ENCODE results near the gene UBASH3A. TPM values are rescaled to one million over a fixed set of nuclear protein-coding genes. Genes with fewer than 3 reads are reported as not detected.

The UBASH3A gene
- total RNA-seq, 1 experiment from 2014 or later = 0.07 TPM

DNA sequence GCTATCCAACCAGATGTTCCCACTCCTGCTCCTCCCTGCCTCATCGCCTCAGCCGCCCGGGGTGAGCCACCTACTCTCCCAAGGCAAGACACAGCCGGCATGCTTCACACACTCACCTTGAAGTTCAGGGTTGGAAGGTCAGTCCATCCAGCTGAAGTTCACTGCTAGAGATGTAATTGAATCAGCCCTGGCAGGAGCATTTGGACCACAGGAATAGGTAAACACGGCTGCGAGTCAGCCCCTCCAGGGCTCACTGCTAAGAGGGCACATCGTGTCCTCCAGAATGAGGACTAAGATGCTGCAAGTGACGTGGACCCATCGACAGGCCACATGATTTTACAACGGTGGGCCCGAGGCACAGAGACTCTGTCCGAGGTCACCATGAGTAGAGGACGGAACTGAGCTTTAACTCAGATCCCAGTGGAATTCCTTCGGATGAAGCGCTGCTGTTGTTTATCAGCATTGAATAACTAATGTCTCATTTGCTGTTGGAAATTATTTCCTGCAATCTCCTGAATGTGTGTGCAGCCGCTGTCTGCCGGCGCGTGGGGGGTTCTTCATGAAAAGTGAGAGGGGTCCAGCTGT lies 50.4 kb downstream of the UBASH3A start:
- ATAC-seq (no peak), DNase-seq (ENCODE audit: low read depth, low spot score) (no peak)
- BruUV-seq (replicated peaks) = no TSS peak
- Histone ChIP-seq H2AFZ (ENCODE audit: low read depth, low read length, poor library complexity, severe bottlenecking) (no peak overlapping the region), H3K9ac (ENCODE audit: low read length) (no peak overlapping the region), H3K9me2 (ENCODE audit: insufficient read depth) (no peaks in the 10 kb centered on the region), H3K9me3 (ENCODE audit: control insufficient read depth in 1 of 2, insufficient read depth in 1 of 2, low read depth in 1 of 2, low read length in 2 of 2) (no peaks in the 10 kb centered on the region), H4K20me1 (ENCODE audit: insufficient read depth) (no peaks in the 10 kb centered on the region), H3K79me2 (ENCODE audit: insufficient read depth, low read length) (no peaks in the 10 kb centered on the region), H3K4me2 (ENCODE audit: low read length) (no peak overlapping the region), H3K27ac (ENCODE audit: low read depth, low read length) (no peak overlapping the region), H3K4me3 (replicated peaks in 1 of 2; ENCODE audit: low read depth in 1 of 2, low read length in 2 of 2) (no peak overlapping the region), H3K36me3 (ENCODE audit: control insufficient read depth in 1 of 2, insufficient read depth in 2 of 2, low read length in 2 of 2) (no peaks in the 10 kb centered on the region), H3K27me3 (ENCODE audit: insufficient read depth, low read length) (no peaks in the 10 kb centered on the region), H3K4me1 (ENCODE audit: control insufficient read depth in 1 of 2, insufficient read depth in 2 of 2, low read length in 2 of 2) (peaks cover 6 to 13% of the 10 kb centered on the region in 2 experiments)
- ChIA-PET CTCF (no interaction called here), RAD21 (ENCODE audit: low non-redundant PET in 1 of 2, low total read pairs in 2 of 2, uncharacterized antibody in 2 of 2, unreplicated experiment in 2 of 2) (no interaction called here), POLR2A (no interaction called here)
- TF ChIP-seq EZH2 (IDR thresholded peaks at IDR 0.05) = no peak
- TF ChIP-seq SIN3A (IDR thresholded peaks at IDR 0.05; ENCODE audit: low read depth) = no peak
- TF ChIP-seq YY1 (IDR thresholded peaks at IDR 0.05; ENCODE audit: extremely low read depth, insufficient replicate concordance, low read depth, low read length) = no peak
- no peak for TF ChIP-seq RAD21 (IDR thresholded peaks at IDR 0.05; ENCODE audit: low read depth)
- TF ChIP-seq, protein P1, sequence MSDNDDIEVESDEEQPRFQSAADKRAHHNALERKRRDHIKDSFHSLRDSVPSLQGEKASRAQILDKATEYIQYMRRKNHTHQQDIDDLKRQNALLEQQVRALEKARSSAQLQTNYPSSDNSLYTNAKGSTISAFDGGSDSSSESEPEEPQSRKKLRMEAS (IDR thresholded peaks at IDR 0.05) = no peak
- no peak for TF ChIP-seq CBX3 (IDR thresholded peaks at IDR 0.05; ENCODE audit: low read depth)
- intact Hi-C loops (cut with micrococcal nuclease) = loop anchor here (5.0 to 10.0 kb wide), 3 partner anchors 63 to 119 kb away; no protein-coding TSS in a partner anchor

DNA sequence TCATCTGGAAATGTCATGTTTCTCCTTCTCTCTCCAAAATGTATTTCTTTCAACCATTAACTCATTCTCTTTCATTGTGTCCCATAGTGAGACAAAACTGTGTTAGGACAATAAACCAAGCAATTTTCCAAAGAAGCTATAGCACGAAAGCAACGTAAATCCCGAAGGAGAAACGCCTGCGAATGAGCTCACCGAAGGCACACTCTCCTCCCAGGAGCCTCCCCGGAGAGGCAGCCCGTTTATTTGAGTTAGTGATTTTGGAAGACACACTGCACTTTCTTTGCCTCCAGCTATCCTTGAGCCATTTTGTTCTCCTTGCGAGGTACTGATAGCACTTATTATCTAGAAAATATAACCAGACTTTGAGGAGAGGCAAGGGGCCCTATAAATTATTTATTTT lies 51.1 kb downstream of the UBASH3A start:
- intact Hi-C loops (cut with micrococcal nuclease) = loop anchor here (5.0 to 10.0 kb wide), 3 partner anchors 63 to 120 kb away; no protein-coding TSS in a partner anchor
- H3K4me2 ChIP-seq (ENCODE audit: low read length) = no peak overlapping the region

More for the DNA sequence above, 51.1 kb downstream of the UBASH3A start:
- no peak overlapping the region for H3K9ac ChIP-seq (ENCODE audit: low read length)
- peaks cover 6 to 9% of the 10 kb centered on the region in 2 experiments for H3K4me1 ChIP-seq (ENCODE audit: control insufficient read depth in 1 of 2, insufficient read depth in 2 of 2, low read length in 2 of 2)
- no peak overlapping the region for H3K4me3 ChIP-seq (replicated peaks in 1 of 2; ENCODE audit: low read depth in 1 of 2, low read length in 2 of 2)
- CTCF ChIA-PET = no interaction called here
- TF ChIP-seq CEBPB (IDR thresholded peaks at IDR 0.05; ENCODE audit: low read depth) (no peak), ELF1 (IDR thresholded peaks at IDR 0.05; ENCODE audit: borderline replicate concordance, low read depth) (no peak), ZFX (IDR thresholded peaks at IDR 0.05) (no peak), EZH2 (IDR thresholded peaks at IDR 0.05) (no peak), FOSL1 (IDR thresholded peaks at IDR 0.05; ENCODE audit: low read depth) (no peak), POLR2AphosphoS5 (IDR thresholded peaks at IDR 0.05; ENCODE audit: low read depth, low read length) (no peak), SP1 (IDR thresholded peaks at IDR 0.05; ENCODE audit: low read depth) (no peak)
- TF ChIP-seq, protein P2, sequence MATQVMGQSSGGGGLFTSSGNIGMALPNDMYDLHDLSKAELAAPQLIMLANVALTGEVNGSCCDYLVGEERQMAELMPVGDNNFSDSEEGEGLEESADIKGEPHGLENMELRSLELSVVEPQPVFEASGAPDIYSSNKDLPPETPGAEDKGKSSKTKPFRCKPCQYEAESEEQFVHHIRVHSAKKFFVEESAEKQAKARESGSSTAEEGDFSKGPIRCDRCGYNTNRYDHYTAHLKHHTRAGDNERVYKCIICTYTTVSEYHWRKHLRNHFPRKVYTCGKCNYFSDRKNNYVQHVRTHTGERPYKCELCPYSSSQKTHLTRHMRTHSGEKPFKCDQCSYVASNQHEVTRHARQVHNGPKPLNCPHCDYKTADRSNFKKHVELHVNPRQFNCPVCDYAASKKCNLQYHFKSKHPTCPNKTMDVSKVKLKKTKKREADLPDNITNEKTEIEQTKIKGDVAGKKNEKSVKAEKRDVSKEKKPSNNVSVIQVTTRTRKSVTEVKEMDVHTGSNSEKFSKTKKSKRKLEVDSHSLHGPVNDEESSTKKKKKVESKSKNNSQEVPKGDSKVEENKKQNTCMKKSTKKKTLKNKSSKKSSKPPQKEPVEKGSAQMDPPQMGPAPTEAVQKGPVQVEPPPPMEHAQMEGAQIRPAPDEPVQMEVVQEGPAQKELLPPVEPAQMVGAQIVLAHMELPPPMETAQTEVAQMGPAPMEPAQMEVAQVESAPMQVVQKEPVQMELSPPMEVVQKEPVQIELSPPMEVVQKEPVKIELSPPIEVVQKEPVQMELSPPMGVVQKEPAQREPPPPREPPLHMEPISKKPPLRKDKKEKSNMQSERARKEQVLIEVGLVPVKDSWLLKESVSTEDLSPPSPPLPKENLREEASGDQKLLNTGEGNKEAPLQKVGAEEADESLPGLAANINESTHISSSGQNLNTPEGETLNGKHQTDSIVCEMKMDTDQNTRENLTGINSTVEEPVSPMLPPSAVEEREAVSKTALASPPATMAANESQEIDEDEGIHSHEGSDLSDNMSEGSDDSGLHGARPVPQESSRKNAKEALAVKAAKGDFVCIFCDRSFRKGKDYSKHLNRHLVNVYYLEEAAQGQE (IDR thresholded peaks at IDR 0.05; ENCODE audit: low read depth) = no peak
- TF ChIP-seq, protein P3, sequence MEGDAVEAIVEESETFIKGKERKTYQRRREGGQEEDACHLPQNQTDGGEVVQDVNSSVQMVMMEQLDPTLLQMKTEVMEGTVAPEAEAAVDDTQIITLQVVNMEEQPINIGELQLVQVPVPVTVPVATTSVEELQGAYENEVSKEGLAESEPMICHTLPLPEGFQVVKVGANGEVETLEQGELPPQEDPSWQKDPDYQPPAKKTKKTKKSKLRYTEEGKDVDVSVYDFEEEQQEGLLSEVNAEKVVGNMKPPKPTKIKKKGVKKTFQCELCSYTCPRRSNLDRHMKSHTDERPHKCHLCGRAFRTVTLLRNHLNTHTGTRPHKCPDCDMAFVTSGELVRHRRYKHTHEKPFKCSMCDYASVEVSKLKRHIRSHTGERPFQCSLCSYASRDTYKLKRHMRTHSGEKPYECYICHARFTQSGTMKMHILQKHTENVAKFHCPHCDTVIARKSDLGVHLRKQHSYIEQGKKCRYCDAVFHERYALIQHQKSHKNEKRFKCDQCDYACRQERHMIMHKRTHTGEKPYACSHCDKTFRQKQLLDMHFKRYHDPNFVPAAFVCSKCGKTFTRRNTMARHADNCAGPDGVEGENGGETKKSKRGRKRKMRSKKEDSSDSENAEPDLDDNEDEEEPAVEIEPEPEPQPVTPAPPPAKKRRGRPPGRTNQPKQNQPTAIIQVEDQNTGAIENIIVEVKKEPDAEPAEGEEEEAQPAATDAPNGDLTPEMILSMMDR (IDR thresholded peaks at IDR 0.05 in 2 of 3, conservative IDR thresholded peaks at IDR 0.05 in 1 of 3; ENCODE audit: borderline replicate concordance in 1 of 3, insufficient read depth in 1 of 3, low read depth in 2 of 3, low read length in 2 of 3) = no peak
- H3K9me2 ChIP-seq (ENCODE audit: insufficient read depth) = no peaks in the 10 kb centered on the region
- no peaks in the 10 kb centered on the region for H3K79me2 ChIP-seq (ENCODE audit: insufficient read depth, low read length)
- ATAC-seq = no peak
- H3K27ac ChIP-seq (ENCODE audit: low read depth, low read length) = no peak overlapping the region
- H3K36me3 ChIP-seq (ENCODE audit: control insufficient read depth in 1 of 2, insufficient read depth in 2 of 2, low read length in 2 of 2) = no peaks in the 10 kb centered on the region
- POLR2A ChIA-PET = no interaction called here
- no TSS peak for BruUV-seq (replicated peaks)
- RAD21 ChIA-PET (ENCODE audit: low non-redundant PET in 1 of 2, low total read pairs in 2 of 2, uncharacterized antibody in 2 of 2, unreplicated experiment in 2 of 2) = no interaction called here
- DNase-seq (ENCODE audit: low read depth, low spot score) = no peak
- H3K9me3 ChIP-seq (ENCODE audit: control insufficient read depth in 1 of 2, insufficient read depth in 1 of 2, low read depth in 1 of 2, low read length in 2 of 2) = no peaks in the 10 kb centered on the region
- H4K20me1 ChIP-seq (ENCODE audit: insufficient read depth) = no peaks in the 10 kb centered on the region
- H3K27me3 ChIP-seq (ENCODE audit: insufficient read depth, low read length) = no peaks in the 10 kb centered on the region
- no peak overlapping the region for H2AFZ ChIP-seq (ENCODE audit: low read depth, low read length, poor library complexity, severe bottlenecking)

All from HCT116 (cell line).